Measurements from ENCODE around the gene SOHLH2. TPM values are rescaled to one million over a fixed set of nuclear protein-coding genes. Genes with fewer than 3 reads are reported as not detected.

SOHLH2 gene
- total and polyA plus RNA-seq, 2 of the 4 experiments (the other 2 are of a cell fraction) = 0.17 to 0.18 TPM

- in situ Hi-C loops (cut with MboI; ENCODE audit: low sequenced_read_pairs) = no loop called here
- H2AK5ac ChIP-seq (ENCODE audit: low read depth, low read length) = no peak overlapping the region
- dilution Hi-C loops (cut with HindIII; ENCODE audit: low sequenced_read_pairs, unreplicated experiment) = no loop called here
- no peak overlapping the region for H2BK5ac ChIP-seq (ENCODE audit: low read depth, low read length, poor library complexity, severe bottlenecking)
- POLR2A ChIA-PET (ENCODE audit: unreplicated experiment) = interaction anchor here (0.7 kb wide), 1 partner anchor 34 kb away, joined by 3 read pairs; no protein-coding TSS in a partner anchor
- H3K27me3 ChIP-seq (ENCODE audit: control insufficient read depth, insufficient read depth, low read length) = no peaks in the 10 kb centered on the region; the same call in 1 of the 2 replicates
- no peak overlapping the region for H3K9ac ChIP-seq (ENCODE audit: low read depth, low read length)
- no peak for DNase-seq
- ATAC-seq (ENCODE audit: low read depth) = no peak
- intact Hi-C loops (cut with micrococcal nuclease) = no loop called here
- no peak overlapping the region for H2BK120ac ChIP-seq (ENCODE audit: low read depth, low read length)
- no peak overlapping the region for H4K91ac ChIP-seq (ENCODE audit: insufficient read depth, low read depth, low read length)
- WGBS, 2 experiments (ENCODE audit: extremely low coverage in 2 of 2, insufficient read length in 1 of 2) = 76% methylated on average over 3 of the region's 4 CpGs; no CpG with 5 or more reads in 1 of the 2 experiments
- H3K56ac ChIP-seq (ENCODE audit: extremely low read depth, insufficient read depth, low read length) = no peak overlapping the region
- H3K23ac ChIP-seq (ENCODE audit: low read depth, low read length) = no peak overlapping the region
- H3K18ac ChIP-seq (ENCODE audit: low read depth, low read length) = no peak overlapping the region
- H3K79me1 ChIP-seq (ENCODE audit: low read depth in 1 of 2, low read length in 2 of 2) = no peaks in the 10 kb centered on the region
- no peak for TF ChIP-seq CEBPB (IDR thresholded peaks at IDR 0.05; ENCODE audit: low read depth, low read length)
- TF ChIP-seq CTCF (conservative IDR thresholded peaks at IDR 0.05; ENCODE audit: low read depth, low read length) = no peak
- no peak for TF ChIP-seq BHLHE40 (IDR thresholded peaks at IDR 0.05; ENCODE audit: low read depth, low read length)
- no peak for TF ChIP-seq RAD21 (IDR thresholded peaks at IDR 0.05; ENCODE audit: low read length)
- TF ChIP-seq MAFK (IDR thresholded peaks at IDR 0.05; ENCODE audit: low read depth, low read length) = no peak
- TF ChIP-seq POLR2A (IDR thresholded peaks at IDR 0.05; ENCODE audit: low read depth, low read length) = no peak
- no peak overlapping the region for H3K14ac ChIP-seq (replicated peaks; ENCODE audit: low read depth, low read length)
- no peaks in the 10 kb centered on the region for H3K9me3 ChIP-seq (ENCODE audit: control insufficient read depth, insufficient read depth, low read length)
- no peaks in the 10 kb centered on the region for H3K36me3 ChIP-seq (ENCODE audit: control insufficient read depth, insufficient read depth, low read length)
- H2AFZ ChIP-seq (replicated peaks; ENCODE audit: low read length, poor library complexity) = no peak overlapping the region
- CTCF ChIA-PET = no interaction called here
- no peak overlapping the region for H2AK9ac ChIP-seq (replicated peaks; ENCODE audit: low read depth, low read length, poor library complexity)
- no peak overlapping the region for H2BK20ac ChIP-seq (ENCODE audit: low read depth, low read length)
- H3K27ac ChIP-seq (ENCODE audit: insufficient read depth, low read length) = no peak overlapping the region
- no peak overlapping the region for H3K4ac ChIP-seq (ENCODE audit: low read depth, low read length)
- no peak overlapping the region for H4K5ac ChIP-seq (ENCODE audit: low read depth, low read length)
- H3K4me3 ChIP-seq (ENCODE audit: insufficient read depth, low read depth, low read length) = no peak overlapping the region
- BruUV-seq (replicated peaks) = no TSS peak
- no peaks in the 10 kb centered on the region for H4K20me1 ChIP-seq (ENCODE audit: insufficient read depth, low read length)
- peaks cover 3% of the 10 kb centered on the region; the same call in 1 of the 2 replicates for H3K9me1 ChIP-seq (ENCODE audit: insufficient read depth, low read length)
- no peak overlapping the region for H4K8ac ChIP-seq (ENCODE audit: low read depth in 2 of 2, low read length in 2 of 2)
- no peak overlapping the region for H3K4me2 ChIP-seq (ENCODE audit: low read depth, low read length)
- no peak overlapping the region for H2BK15ac ChIP-seq (ENCODE audit: low read depth, low read length)
- peaks cover 2% of the 10 kb centered on the region; the same call in 1 of the 2 replicates for H3K4me1 ChIP-seq (ENCODE audit: control insufficient read depth, insufficient read depth, low read length)
Observed at GRCh38 chr13:36160297-36160696, 54.1 kb downstream of the SOHLH2 start.
